PC-3 (cell line): ENCODE results near the gene NAV2. TPM values are rescaled to one million over a fixed set of nuclear protein-coding genes. Genes with fewer than 3 reads are reported as not detected.

ENCODE experiments used
- ATAC-seq: fragments of 200-7000 bp; cut with Tn5 transposase; 2 replicates; pipeline ENCODE4 v1.9.1; 2020; ENCODE audit warnings: mild to moderate bottlenecking, moderate library complexity
- BruUV-seq: library from RNA; stranded (reverse); fragments of 400-500 nt; replicated peaks from 2 replicates; lab custom pipeline; 2021; lab: Mats Ljungman, UMichigan
- CTCF ChIA-PET: fragments of 300-600 bp; sonication (Branson Sonifier 250); formaldehyde crosslinking; loops from one replicate; lab custom pipeline; 2022; ENCODE audit warnings: antibody characterized with exemption; lab: Charles Lee
- POLR2A ChIA-PET: fragments of 300-600 bp; sonication (Branson Sonifier 250); formaldehyde crosslinking; loops from one replicate; lab custom pipeline; 2022; ENCODE audit warnings: antibody characterized with exemption; ENCODE audit not compliant: unreplicated experiment; lab: Charles Lee
- DNase-seq: peaks from one replicate; pipeline ENCODE4 v3.0.0-alpha.2; 2015
- H2AFZ ChIP-seq: fragments of 300-600 bp; sonication (generic); 2 replicates; pipeline ENCODE4 v1.6.0; 2016; ENCODE audit warnings: antibody characterized with exemption, low read length
- H3F3A ChIP-seq: fragments of 300-600 bp; sonication (generic); one replicate; pipeline ENCODE4 v1.6.0; 2017; ENCODE audit warnings: antibody characterized with exemption, low read length, control low read depth, mild to moderate bottlenecking; ENCODE audit not compliant: unreplicated experiment
- H3K27ac ChIP-seq: fragments of 300-600 bp; sonication (generic); 2 replicates; pipeline ENCODE4 v1.5.1; 2016; ENCODE audit warnings: mild to moderate bottlenecking, low read length
- H3K27me3 ChIP-seq: fragments of 300-600 bp; sonication (generic); 2 replicates; pipeline ENCODE4 v1.6.1; 2016; ENCODE audit warnings: low read length, mixed read lengths
- H3K36me3 ChIP-seq: fragments of 300-600 bp; sonication (generic); 2 replicates; pipeline ENCODE4 v1.6.1; 2016; ENCODE audit warnings: low read depth, mixed run types, low read length, mixed read lengths
- H3K4me1 ChIP-seq: fragments of 300-600 bp; sonication (generic); 2 replicates; pipeline ENCODE4 v1.5.1; 2016; ENCODE audit warnings: low read length; ENCODE audit not compliant: insufficient read depth
- H3K4me2 ChIP-seq: fragments of 300-600 bp; sonication (generic); 2 replicates; pipeline ENCODE4 v1.6.0; 2016; ENCODE audit warnings: low read length
- H3K4me3 ChIP-seq: fragments of 300-600 bp; sonication (generic); 2 replicates; pipeline ENCODE4 v1.5.1; 2016; ENCODE audit warnings: mild to moderate bottlenecking, low read length, mixed read lengths
- H3K79me2 ChIP-seq: fragments of 300-600 bp; sonication (generic); 2 replicates; pipeline ENCODE4 v1.6.1; 2017; ENCODE audit warnings: low read length, mixed read lengths
- H3K9ac ChIP-seq: fragments of 300-600 bp; sonication (generic); 2 replicates; pipeline ENCODE4 v1.6.0; 2016; ENCODE audit warnings: mild to moderate bottlenecking, low read length
- H3K9me2 ChIP-seq: fragments of 300-600 bp; sonication (generic); replicated peaks from 2 replicates; pipeline ENCODE4 v1.6.1; 2016; ENCODE audit warnings: mixed run types, low read length, mixed read lengths
- H3K9me3 ChIP-seq: fragments of 300-600 bp; sonication (generic); 2 replicates; pipeline ENCODE4 v1.6.1; 2016; ENCODE audit warnings: low read length, mixed read lengths
- H4K20me1 ChIP-seq: fragments of 300-600 bp; sonication (generic); 2 replicates; pipeline ENCODE4 v1.6.1; 2016; ENCODE audit warnings: low read length, mixed read lengths
- CTCF ChIP-seq: fragments of 300-600 bp; sonication (generic); conservative IDR thresholded peaks from 2 replicates; pipeline ENCODE4 v1.5.1; 2017; ENCODE audit warnings: antibody characterized with exemption, low read depth, mild to moderate bottlenecking, low read length
- EZH2 ChIP-seq: fragments of 300-600 bp; sonication (generic); IDR thresholded peaks from one replicate; pipeline ENCODE4 v1.6.1; 2017; ENCODE audit warnings: antibody characterized with exemption, mild to moderate bottlenecking, low read length; ENCODE audit not compliant: unreplicated experiment
- EZH2phosphoT487 ChIP-seq: fragments of 300-600 bp; sonication (generic); IDR thresholded peaks from 2 replicates; pipeline ENCODE4 v1.6.1; 2018; ENCODE audit warnings: mild to moderate bottlenecking, antibody characterized with exemption, low read length, borderline replicate concordance
- intact Hi-C: fragments of 100-400 bp; cut with micrococcal nuclease; formaldehyde crosslinking; loops from 2 replicates; pipeline ENCODE4 v1.9.0; 2023
- total RNA-seq: library from RNA; depleted of rRNA; stranded (reverse); fragments of >200 nt; gene quantifications from 2 replicates; pipeline ENCODE4 v1.2.3, GENCODE V29; 2014

Gene NAV2
- total RNA-seq, 1 experiment from 2014 or later = 10.4 TPM

GRCh38 chr11:19737575-19737974 lies 24.9 kb downstream of the NAV2 start:
- Histone ChIP-seq H3K9ac (no peak overlapping the region), H3K79me2 (peaks cover 61% of the 10 kb centered on the region), H3K4me3 (no peak overlapping the region), H3K4me1 (0 out of 2 replicates have a peak, but pooled peaks cover 10% of the 10 kb centered on the region), H3K27me3 (no peaks in the 10 kb centered on the region), H4K20me1 (no peaks in the 10 kb centered on the region), H3K9me2 (no peaks in the 10 kb centered on the region), H2AFZ (no peak overlapping the region), H3K27ac (no peak overlapping the region), H3K36me3 (no peaks in the 10 kb centered on the region), H3F3A (no peaks in the 10 kb centered on the region), H3K4me2 (no peak overlapping the region), H3K9me3 (no peaks in the 10 kb centered on the region)
- DNase-seq (no peak), ATAC-seq (no peak)
- intact Hi-C loops = no loop called here
- ChIA-PET CTCF (no interaction called here), POLR2A (no interaction called here)
- BruUV-seq = no TSS peak
- TF ChIP-seq EZH2 (no peak), EZH2phosphoT487 (no peak), CTCF (no peak)

- BruUV-seq = no TSS peak
Observed at GRCh38 chr11:19738124-19738523, 25.5 kb downstream of the NAV2 start.

More at GRCh38 chr11:19738124-19738523, 25.5 kb downstream of the NAV2 start:
- Histone ChIP-seq H3K27ac (no peak overlapping the region), H3K9me2 (no peaks in the 10 kb centered on the region), H3K27me3 (no peaks in the 10 kb centered on the region), H3K4me1 (0 out of 2 replicates have a peak, but pooled peaks cover 10% of the 10 kb centered on the region), H3K4me2 (no peak overlapping the region), H4K20me1 (no peaks in the 10 kb centered on the region), H3K4me3 (no peak overlapping the region), H3K36me3 (no peaks in the 10 kb centered on the region), H3K9me3 (no peaks in the 10 kb centered on the region), H3F3A (no peaks in the 10 kb centered on the region), H2AFZ (no peak overlapping the region), H3K79me2 (peaks cover 60% of the 10 kb centered on the region), H3K9ac (no peak overlapping the region)
- CTCF ChIA-PET = no interaction called here
- TF ChIP-seq EZH2 = no peak
- TF ChIP-seq CTCF = no peak
- TF ChIP-seq EZH2phosphoT487 = no peak
- DNase-seq (no peak), ATAC-seq (no peak)
- POLR2A ChIA-PET = no interaction called here
- intact Hi-C loops = no loop called here
